ENCODE results near the gene SH3RF3. TPM values are rescaled to one million over a fixed set of nuclear protein-coding genes. Genes with fewer than 3 reads are reported as not detected.

SH3RF3 gene
- total and polyA plus RNA-seq, 2 of the 13 experiments (the other 11 are each of a cell fraction or from before 2014, with no cell fraction given), result 0.04 TPM; not detected in 1

- Histone ChIP-seq H2AFZ (ENCODE audit: low read length) (no peak overlapping the region), H3K27ac (ENCODE audit: extremely low read length, insufficient read depth, low read length) (no peak overlapping the region), H3K4me1 (ENCODE audit: insufficient read depth, low read length) (no peaks in the 10 kb centered on the region), H3K36me3 (replicated peaks in 1 of 2; ENCODE audit: control insufficient read depth in 1 of 2, insufficient read depth in 2 of 2, low read length in 2 of 2) (no peaks in the 10 kb centered on the region), H3K27me3 (ENCODE audit: control insufficient read depth in 1 of 2, insufficient read depth in 2 of 2, low read length in 2 of 2) (peaks cover 0 to 4% of the 10 kb centered on the region in 2 experiments; a peak in 2 of 5 replicates), H3K9ac (ENCODE audit: insufficient read depth, low read depth, low read length) (no peak overlapping the region), H3K9me3 (ENCODE audit: low read length) (no peaks in the 10 kb centered on the region), H4K20me1 (ENCODE audit: insufficient read depth, low read length) (no peaks in the 10 kb centered on the region), H3K79me2 (ENCODE audit: insufficient read depth, low read length) (no peaks in the 10 kb centered on the region), H3K4me2 (ENCODE audit: low read depth, low read length) (no peak overlapping the region), H3K4me3 (replicated peaks in 1 of 3; ENCODE audit: insufficient read depth in 1 of 3, low read depth in 2 of 3, low read length in 3 of 3) (no peak overlapping the region)
- no peak for FAIRE-seq
- ChIA-PET POLR2A (no interaction called here), CTCF (ENCODE audit: low intra/inter-chr PET ratio, low total read pairs) (no interaction called here)
- no peak for ATAC-seq
- no TSS peak for BruUV-seq (replicated peaks)
- WGBS (ENCODE audit: low lambda C conversion rate), result 50% methylated on average over 1 of the region's 1 CpG
- TF ChIP-seq MXD4 (CRISPR knock-in tag; IDR thresholded peaks at IDR 0.05) (no peak), TOE1 (CRISPR knock-in tag; IDR thresholded peaks at IDR 0.05) (no peak), HNRNPLL (IDR thresholded peaks at IDR 0.05; ENCODE audit: low read depth, low read length, poor library complexity, severe bottlenecking) (no peak)
- no peak for DNase-seq (ENCODE audit: low spot score)
- in situ Hi-C loops (cut with HindIII; ENCODE audit: extremely low pct_ligation_motif_present, low pct_unique_long_range_greater_than_20kb), result no loop called here
- intact Hi-C loops (cut with micrococcal nuclease; ENCODE audit: unreplicated experiment), result no loop called here
Measured at GRCh38 chr2:109367683-109368082, 238.7 kb downstream of the SH3RF3 start.

GRCh38 chr2:109368798-109369197, 239.8 kb downstream of the SH3RF3 start:
- intact Hi-C loops (cut with micrococcal nuclease; ENCODE audit: unreplicated experiment), result no loop called here
- H3K27me3 ChIP-seq (ENCODE audit: control insufficient read depth in 1 of 2, insufficient read depth in 2 of 2, low read length in 2 of 2), result peaks cover 2 to 14% of the 10 kb centered on the region in 2 experiments; a peak in 2 of 5 replicates
- CTCF ChIA-PET (ENCODE audit: low intra/inter-chr PET ratio, low total read pairs), result no interaction called here
- 57% methylated on average over 9 of the region's 10 CpGs for WGBS (ENCODE audit: low lambda C conversion rate)
- H3K9ac ChIP-seq (ENCODE audit: insufficient read depth, low read depth, low read length), result no peak overlapping the region
- in situ Hi-C loops (cut with HindIII; ENCODE audit: extremely low pct_ligation_motif_present, low pct_unique_long_range_greater_than_20kb), result no loop called here
- H3K4me1 ChIP-seq (ENCODE audit: insufficient read depth, low read length), result no peaks in the 10 kb centered on the region
- H4K20me1 ChIP-seq (ENCODE audit: insufficient read depth, low read length), result no peaks in the 10 kb centered on the region
- H3K4me2 ChIP-seq (ENCODE audit: low read depth, low read length), result no peak overlapping the region
- FAIRE-seq (no peak), ATAC-seq (no peak), DNase-seq (ENCODE audit: low spot score) (no peak)
- no peaks in the 10 kb centered on the region for H3K79me2 ChIP-seq (ENCODE audit: insufficient read depth, low read length)
- TF ChIP-seq ZNF878 (CRISPR knock-in tag; IDR thresholded peaks at IDR 0.05), result no peak
- no peak for TF ChIP-seq ZNF160 (CRISPR knock-in tag; IDR thresholded peaks at IDR 0.05)
- TF ChIP-seq, protein P1, sequence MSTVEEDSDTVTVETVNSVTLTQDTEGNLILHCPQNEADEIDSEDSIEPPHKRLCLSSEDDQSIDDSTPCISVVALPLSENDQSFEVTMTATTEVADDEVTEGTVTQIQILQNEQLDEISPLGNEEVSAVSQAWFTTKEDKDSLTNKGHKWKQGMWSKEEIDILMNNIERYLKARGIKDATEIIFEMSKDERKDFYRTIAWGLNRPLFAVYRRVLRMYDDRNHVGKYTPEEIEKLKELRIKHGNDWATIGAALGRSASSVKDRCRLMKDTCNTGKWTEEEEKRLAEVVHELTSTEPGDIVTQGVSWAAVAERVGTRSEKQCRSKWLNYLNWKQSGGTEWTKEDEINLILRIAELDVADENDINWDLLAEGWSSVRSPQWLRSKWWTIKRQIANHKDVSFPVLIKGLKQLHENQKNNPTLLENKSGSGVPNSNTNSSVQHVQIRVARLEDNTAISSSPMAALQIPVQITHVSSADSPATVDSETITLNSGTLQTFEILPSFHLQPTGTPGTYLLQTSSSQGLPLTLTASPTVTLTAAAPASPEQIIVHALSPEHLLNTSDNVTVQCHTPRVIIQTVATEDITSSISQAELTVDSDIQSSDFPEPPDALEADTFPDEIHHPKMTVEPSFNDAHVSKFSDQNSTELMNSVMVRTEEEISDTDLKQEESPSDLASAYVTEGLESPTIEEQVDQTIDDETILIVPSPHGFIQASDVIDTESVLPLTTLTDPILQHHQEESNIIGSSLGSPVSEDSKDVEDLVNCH (CRISPR knock-in tag; IDR thresholded peaks at IDR 0.05), result no peak
- TF ChIP-seq NCOR1 (IDR thresholded peaks at IDR 0.05; ENCODE audit: borderline replicate concordance, low read length), result no peak
- TF ChIP-seq SALL1 (CRISPR knock-in tag; IDR thresholded peaks at IDR 0.05), result no peak
- no peak for TF ChIP-seq TEAD3 (CRISPR knock-in tag; optimal IDR thresholded peaks at IDR 0.05; ENCODE audit: borderline replicate concordance)
- no peak for TF ChIP-seq ATAD3A (CRISPR knock-in tag; IDR thresholded peaks at IDR 0.05)
- TF ChIP-seq GATAD1 (CRISPR knock-in tag; IDR thresholded peaks at IDR 0.05), result no peak
- no peak for TF ChIP-seq EED (CRISPR knock-in tag; IDR thresholded peaks at IDR 0.05)
- no peak for TF ChIP-seq ISL2 (CRISPR knock-in tag; IDR thresholded peaks at IDR 0.05)
- no peak for TF ChIP-seq MTF2 (CRISPR knock-in tag; IDR thresholded peaks at IDR 0.05; ENCODE audit: borderline replicate concordance)
- no peak for TF ChIP-seq SMC3 (IDR thresholded peaks at IDR 0.05; ENCODE audit: low read length)
- TF ChIP-seq KAT8 (CRISPR knock-in tag; IDR thresholded peaks at IDR 0.05), result no peak
- no peak for TF ChIP-seq RBM39 (IDR thresholded peaks at IDR 0.05; ENCODE audit: low read depth, low read length, poor library complexity, severe bottlenecking)
- no peak for TF ChIP-seq ZNF513 (CRISPR knock-in tag; conservative IDR thresholded peaks at IDR 0.05)
- H3K9me3 ChIP-seq (ENCODE audit: low read length), result no peaks in the 10 kb centered on the region
- H3K27ac ChIP-seq (ENCODE audit: extremely low read length, insufficient read depth, low read length), result no peak overlapping the region
- no peak overlapping the region for H3K4me3 ChIP-seq (replicated peaks in 1 of 3; ENCODE audit: insufficient read depth in 1 of 3, low read depth in 2 of 3, low read length in 3 of 3)
- BruUV-seq (replicated peaks), result no TSS peak
- no peaks in the 10 kb centered on the region for H3K36me3 ChIP-seq (replicated peaks in 1 of 2; ENCODE audit: control insufficient read depth in 1 of 2, insufficient read depth in 2 of 2, low read length in 2 of 2)
- no peak overlapping the region for H2AFZ ChIP-seq (ENCODE audit: low read length)
- POLR2A ChIA-PET, result no interaction called here
